Measurements from ENCODE around the gene BCL2.

- TF ChIP-seq EZH2 (IDR thresholded peaks at IDR 0.05; ENCODE audit: borderline replicate concordance, low read length): no peak
- TF ChIP-seq CTCF (conservative IDR thresholded peaks at IDR 0.05 in 1 of 2, IDR thresholded peaks at IDR 0.05 in 1 of 2; ENCODE audit: extremely low read depth in 1 of 2, insufficient read depth in 1 of 2, low read depth in 1 of 2, low read length in 2 of 2): no peak
Observed at GRCh38 chr18:63186520-63187222, 132.9 kb downstream of the BCL2 start.

All from mammary epithelial cell (primary cell).